Prostate gland (tissue), 2 donors: ENCODE data around the gene CLSTN1. TPM values are rescaled to one million over a fixed set of nuclear protein-coding genes. Genes with fewer than 3 reads are reported as not detected.

Experiments
- DNase-seq: peaks from one replicate; pipeline ENCODE4 v3.0.0-alpha.2; 2019; ENCODE audit warnings: low spot score
- H3K27ac ChIP-seq, 2 donors: fragments of 200-600 bp; sonication (generic); 2 replicates each; pipeline ENCODE4 v1.5.1; 2017 to 2019
- H3K27me3 ChIP-seq: fragments of 200-600 bp; sonication (generic); replicated peaks from 2 replicates; pipeline ENCODE4 v1.5.1; 2019; ENCODE audit not compliant: insufficient read depth
- H3K36me3 ChIP-seq, 2 donors: fragments of 200-600 bp; sonication (generic); 1 replicate in 1 of 2; 2 replicates in 1 of 2; pipeline versions ENCODE4 v1.5.1 to v1.8.1; 2017 to 2019
- H3K4me1 ChIP-seq: fragments of 200-600 bp; sonication (generic); replicated peaks from 2 replicates; pipeline ENCODE4 v1.5.1; 2019
- H3K4me3 ChIP-seq, 2 donors: fragments of 200-600 bp; sonication (generic); 2 replicates each; pipeline ENCODE4 v1.5.1; 2017 to 2019
- H3K9me3 ChIP-seq: fragments of 200-600 bp; sonication (generic); 2 replicates; pipeline ENCODE4 v1.5.1; 2017
- CTCF ChIP-seq, 4 experiments: fragments of 200-600 bp in 2 of 4; fragments of 450-650 bp in 2 of 4; sonication (generic) in 2 of 4; IDR thresholded peaks; 1 replicate in 3 of 4; 2 replicates in 1 of 4; pipeline ENCODE4 v1.5.1; 2016 to 2019; ENCODE audit warnings: antibody characterized with exemption in 4 of 4, mild to moderate bottlenecking in 2 of 4, moderate library complexity in 2 of 4
- POLR2A ChIP-seq: fragments of 450-650 bp; IDR thresholded peaks from one replicate; pipeline ENCODE4 v1.6.1; 2016; ENCODE audit warnings: antibody characterized with exemption, mild to moderate bottlenecking
- POLR2AphosphoS5 ChIP-seq: sonication (generic); formaldehyde crosslinking; IDR thresholded peaks from one replicate; pipeline ENCODE4 v1.6.1; 2017; ENCODE audit warnings: antibody characterized with exemption
- WGBS: methylation state at CpG from one replicate; pipeline ENCODE4 v1.1.5; 2018; 5-methylcytosine and 5-hydroxymethylcytosine counted together
- intact Hi-C: fragments of 100-400 bp; cut with DNase I; formaldehyde crosslinking; loops from one replicate; pipeline ENCODE4 v1.14.2; 2022
- total RNA-seq, 2 donors: library from RNA; depleted of rRNA; stranded (reverse); fragments of >200 nt; gene quantifications; one replicate each; pipeline ENCODE4 v1.1.0, GENCODE V29; 2016

Gene CLSTN1
- total RNA-seq, 2 donors from 2014 or later: 133 to 230 TPM

GRCh38 chr1:9701665-9702064 is 122.1 kb downstream of the CLSTN1 start:
- Histone ChIP-seq H3K9me3 (no peaks in the 10 kb centered on the region), H3K36me3 (no peaks in the 10 kb centered on the region), H3K27ac (no peak overlapping the region), H3K4me3 (no peak overlapping the region), H3K4me1 (no peaks in the 10 kb centered on the region), H3K27me3 (no peaks in the 10 kb centered on the region)
- TF ChIP-seq POLR2AphosphoS5 (peak; percentile 26), POLR2A (no peak), CTCF (IDR thresholded peaks at IDR 0.05) (no peak)
- WGBS: 65% methylated on average over 4 of the region's 4 CpGs
- intact Hi-C loops: loop anchor here (5.0 kb wide), 1 partner anchor 166 kb away; no protein-coding TSS in a partner anchor
- DNase-seq: peak; percentile 44

- no peak overlapping the region for H3K4me3 ChIP-seq
- 74% methylated on average over 12 of the region's 12 CpGs for WGBS
- TF ChIP-seq POLR2AphosphoS5 (no peak), POLR2A (no peak), CTCF (IDR thresholded peaks at IDR 0.05) (no peak)
- H3K4me1 ChIP-seq: no peaks in the 10 kb centered on the region
- H3K27ac ChIP-seq: no peak overlapping the region
- no peaks in the 10 kb centered on the region for H3K36me3 ChIP-seq
- no peaks in the 10 kb centered on the region for H3K9me3 ChIP-seq
- no peaks in the 10 kb centered on the region for H3K27me3 ChIP-seq
- DNase-seq: no peak
- intact Hi-C loops: loop anchor here (5.0 kb wide), 1 partner anchor 167 kb away; no protein-coding TSS in a partner anchor
Observed at GRCh38 chr1:9700340-9700739, 123.4 kb downstream of the CLSTN1 start.

- Histone ChIP-seq H3K4me3 (no peak overlapping the region), H3K4me1 (no peaks in the 10 kb centered on the region), H3K27ac (no peak overlapping the region), H3K27me3 (no peaks in the 10 kb centered on the region), H3K9me3 (no peaks in the 10 kb centered on the region), H3K36me3 (no peaks in the 10 kb centered on the region)
- intact Hi-C loops: no loop called here
- 88% methylated on average over 7 of the region's 7 CpGs for WGBS
- TF ChIP-seq CTCF (IDR thresholded peaks at IDR 0.05) (no peak), POLR2AphosphoS5 (no peak), POLR2A (no peak)
- no peak for DNase-seq
Observed at GRCh38 chr1:9699361-9699760, 124.4 kb downstream of the CLSTN1 start.

- no peak overlapping the region for H3K27ac ChIP-seq
- 93% methylated on average over 2 of the region's 2 CpGs for WGBS
- intact Hi-C loops: no loop called here
Observed at GRCh38 chr1:9696793-9697192, 127.0 kb downstream of the CLSTN1 start.

More at GRCh38 chr1:9696793-9697192, 127.0 kb downstream of the CLSTN1 start:
- no peak overlapping the region for H3K4me3 ChIP-seq
- DNase-seq: no peak
- H3K27me3 ChIP-seq: no peaks in the 10 kb centered on the region
- no peaks in the 10 kb centered on the region for H3K4me1 ChIP-seq
- TF ChIP-seq POLR2A (no peak), POLR2AphosphoS5 (no peak), CTCF (IDR thresholded peaks at IDR 0.05) (no peak)
- no peaks in the 10 kb centered on the region for H3K9me3 ChIP-seq
- no peaks in the 10 kb centered on the region for H3K36me3 ChIP-seq
